Measurements from ENCODE around the gene SNRK. TPM values are rescaled to one million over a fixed set of nuclear protein-coding genes. Genes with fewer than 3 reads are reported as not detected.

The SNRK gene
- total RNA-seq, 1 donor, result 17.3 TPM

DNA sequence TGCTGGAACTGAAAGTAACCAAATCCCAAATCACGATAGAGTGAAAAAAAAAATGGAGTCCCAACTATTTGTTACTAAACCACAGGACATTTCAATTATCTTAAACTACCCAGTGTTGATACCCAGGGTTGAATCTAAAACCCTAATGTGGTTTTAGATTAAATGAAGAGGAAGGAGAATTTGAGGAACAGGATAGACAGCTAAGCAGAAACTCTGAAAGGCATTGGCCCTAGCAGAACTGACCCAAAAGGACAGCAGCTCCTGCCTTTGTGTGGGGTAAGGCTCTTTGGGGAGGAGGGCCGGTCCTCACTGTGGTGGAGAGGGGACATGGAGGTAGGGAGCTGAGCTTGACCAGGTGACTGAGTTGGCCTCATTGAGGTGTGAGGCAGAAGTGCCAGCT lies 30.7 kb upstream of the SNRK start:
- DNase-seq (ENCODE audit: low read depth), result no peak
- TF ChIP-seq, protein P1, sequence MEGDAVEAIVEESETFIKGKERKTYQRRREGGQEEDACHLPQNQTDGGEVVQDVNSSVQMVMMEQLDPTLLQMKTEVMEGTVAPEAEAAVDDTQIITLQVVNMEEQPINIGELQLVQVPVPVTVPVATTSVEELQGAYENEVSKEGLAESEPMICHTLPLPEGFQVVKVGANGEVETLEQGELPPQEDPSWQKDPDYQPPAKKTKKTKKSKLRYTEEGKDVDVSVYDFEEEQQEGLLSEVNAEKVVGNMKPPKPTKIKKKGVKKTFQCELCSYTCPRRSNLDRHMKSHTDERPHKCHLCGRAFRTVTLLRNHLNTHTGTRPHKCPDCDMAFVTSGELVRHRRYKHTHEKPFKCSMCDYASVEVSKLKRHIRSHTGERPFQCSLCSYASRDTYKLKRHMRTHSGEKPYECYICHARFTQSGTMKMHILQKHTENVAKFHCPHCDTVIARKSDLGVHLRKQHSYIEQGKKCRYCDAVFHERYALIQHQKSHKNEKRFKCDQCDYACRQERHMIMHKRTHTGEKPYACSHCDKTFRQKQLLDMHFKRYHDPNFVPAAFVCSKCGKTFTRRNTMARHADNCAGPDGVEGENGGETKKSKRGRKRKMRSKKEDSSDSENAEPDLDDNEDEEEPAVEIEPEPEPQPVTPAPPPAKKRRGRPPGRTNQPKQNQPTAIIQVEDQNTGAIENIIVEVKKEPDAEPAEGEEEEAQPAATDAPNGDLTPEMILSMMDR (IDR thresholded peaks at IDR 0.05; ENCODE audit: insufficient read depth, low read length), result no peak
- no peak overlapping the region for H3K4me3 ChIP-seq (ENCODE audit: low read depth, low read length)

GRCh38 chr3:43256714-43257461 lies 29.5 kb upstream of the SNRK start:
- TF ChIP-seq, protein P1 (IDR thresholded peaks at IDR 0.05; ENCODE audit: insufficient read depth, low read length), result no peak
- H3K4me3 ChIP-seq (ENCODE audit: low read depth, low read length), result no peak overlapping the region
- DNase-seq (ENCODE audit: low read depth), result no peak

DNA sequence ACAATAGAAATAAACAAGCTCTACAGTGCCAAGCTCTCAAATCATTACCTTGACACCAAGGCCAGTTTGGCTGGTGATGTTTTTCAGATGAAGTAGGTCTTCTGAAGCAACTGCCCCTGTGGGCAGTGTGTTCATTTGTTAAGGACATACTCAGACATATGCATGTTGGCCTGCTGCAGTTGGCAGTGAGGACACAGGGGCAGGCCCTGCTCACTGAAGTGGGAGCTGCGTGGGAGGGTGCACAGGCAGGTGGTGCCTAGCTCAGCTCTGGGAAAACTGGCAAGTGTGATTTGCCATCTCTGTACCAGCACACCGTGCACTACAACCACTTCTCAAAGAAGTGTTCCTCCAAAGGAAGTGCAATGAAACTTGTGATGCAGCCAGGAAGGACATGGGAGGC lies 28.5 kb upstream of the SNRK start:
- DNase-seq (ENCODE audit: low read depth), result no peak
- no peak overlapping the region for H3K4me3 ChIP-seq (ENCODE audit: low read depth, low read length)
- TF ChIP-seq, protein P1 (IDR thresholded peaks at IDR 0.05; ENCODE audit: insufficient read depth, low read length), result no peak

DNA sequence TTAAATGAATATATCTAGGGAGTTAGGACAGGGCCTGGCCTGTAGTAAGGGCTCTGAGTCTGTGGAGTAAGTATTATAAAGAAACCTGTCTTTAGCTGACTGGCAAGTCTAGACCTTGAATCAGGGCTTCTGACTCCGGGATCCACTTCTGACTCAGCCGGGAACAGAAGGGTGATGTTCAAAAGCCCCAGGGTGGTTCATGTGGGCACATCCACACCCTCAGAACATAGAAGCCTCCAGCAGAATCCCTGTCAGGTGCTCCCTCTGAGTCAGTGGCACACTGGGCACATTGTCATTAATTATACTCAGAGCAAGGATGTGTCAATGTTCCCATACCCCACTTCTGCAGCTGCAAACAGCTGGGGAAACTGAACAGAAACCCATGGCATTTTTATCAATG lies 26.7 kb upstream of the SNRK start:
- no peak overlapping the region for H3K4me3 ChIP-seq (ENCODE audit: low read depth, low read length)
- TF ChIP-seq, protein P1 (IDR thresholded peaks at IDR 0.05; ENCODE audit: insufficient read depth, low read length), result no peak
- no peak for DNase-seq (ENCODE audit: low read depth)

DNA sequence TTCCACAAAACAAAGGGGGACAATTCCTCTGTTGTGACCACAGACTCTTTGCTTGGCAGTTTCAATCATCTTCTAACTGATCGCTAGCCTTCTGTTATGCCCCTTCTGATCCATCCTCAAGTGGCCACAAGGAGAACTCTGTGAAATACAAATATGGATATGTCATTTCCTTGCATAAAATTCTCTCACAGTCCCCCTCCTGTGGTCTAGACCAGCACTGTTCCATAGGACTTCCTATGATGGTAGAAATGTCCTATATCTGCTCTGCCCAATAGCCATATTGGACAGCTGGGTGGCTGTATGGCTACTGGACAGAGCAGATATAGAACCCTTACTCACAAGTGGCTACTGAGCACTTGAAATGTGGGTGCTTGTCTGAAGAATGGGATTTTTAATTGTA lies 25.9 kb upstream of the SNRK start:
- no peak for DNase-seq (ENCODE audit: low read depth)
- TF ChIP-seq, protein P1 (IDR thresholded peaks at IDR 0.05; ENCODE audit: insufficient read depth, low read length), result no peak
- H3K4me3 ChIP-seq (ENCODE audit: low read depth, low read length), result no peak overlapping the region

DNA sequence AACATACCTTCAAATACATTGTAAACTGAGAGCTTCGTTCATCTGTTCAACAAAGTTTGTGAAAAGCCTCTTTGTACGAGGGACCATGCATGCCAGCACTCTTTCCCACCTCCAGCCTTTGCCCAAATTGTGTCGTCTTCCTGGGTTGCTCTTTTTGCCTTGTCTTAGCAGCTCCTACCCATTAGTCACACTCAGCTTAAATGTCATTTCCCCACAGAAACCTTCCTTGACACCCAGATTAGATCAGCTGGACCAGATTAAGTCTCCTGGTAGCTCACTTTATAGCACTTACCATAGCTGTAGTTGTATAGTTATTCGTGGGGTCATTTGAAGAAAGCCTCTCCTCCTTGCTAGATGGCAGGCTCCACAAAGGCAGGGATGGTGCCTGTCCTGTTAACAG lies 24.1 kb upstream of the SNRK start:
- DNase-seq (ENCODE audit: low read depth), result no peak
- TF ChIP-seq, protein P1 (IDR thresholded peaks at IDR 0.05; ENCODE audit: insufficient read depth, low read length), result no peak
- no peak overlapping the region for H3K4me3 ChIP-seq (ENCODE audit: low read depth, low read length)

- DNase-seq (ENCODE audit: low read depth), result no peak
- no peak overlapping the region for H3K4me3 ChIP-seq (ENCODE audit: low read depth, low read length)
- TF ChIP-seq, protein P1 (IDR thresholded peaks at IDR 0.05; ENCODE audit: insufficient read depth, low read length), result no peak
Measured at GRCh38 chr3:43266451-43266850, 19.9 kb upstream of the SNRK start.
